ENCODE data around the gene FGGY. TPM values are rescaled to one million over a fixed set of nuclear protein-coding genes. Genes with fewer than 3 reads are reported as not detected.

FGGY gene
- total and polyA plus RNA-seq, 2 donors (not counting 3 experiments of a cell fraction or from before 2014, with no cell fraction given), result 5.6 to 6.4 TPM

GRCh38 chr1:59684698-59685097, 387.8 kb downstream of the FGGY start:
- ChIA-PET CTCF (interaction anchor here (1.0 kb wide), 1 partner anchor 14 kb away, joined by 4 read pairs; no protein-coding TSS in a partner anchor), POLR2A (no interaction called here)
- Histone ChIP-seq H3K27ac (ENCODE audit: insufficient read depth, low read depth, low read length) (no peak overlapping the region), H3K79me2 (ENCODE audit: control insufficient read depth, insufficient read depth, low read length) (no peaks in the 10 kb centered on the region), H3K4me2 (ENCODE audit: insufficient read depth, low read length) (no peak overlapping the region), H2AFZ (ENCODE audit: low read depth, low read length) (no peak overlapping the region), H4K20me1 (replicated peaks; ENCODE audit: control insufficient read depth, extremely low read depth, insufficient read depth, low read length) (no peaks in the 10 kb centered on the region), H3K4me3 (replicated peaks in 1 of 3; ENCODE audit: insufficient read depth in 1 of 3, low read depth in 1 of 3, low read length in 3 of 3) (no peak overlapping the region), H3K27me3 (ENCODE audit: control insufficient read depth in 2 of 2, insufficient read depth in 2 of 2, low read length in 2 of 2) (no peaks in the 10 kb centered on the region), H3K9ac (replicated peaks; ENCODE audit: extremely low read depth, insufficient read depth, low read length) (no peak overlapping the region), H3K4me1 (ENCODE audit: control insufficient read depth, extremely low read depth, insufficient read depth, low read length) (no peaks in the 10 kb centered on the region), H3K36me3 (ENCODE audit: control insufficient read depth in 2 of 2, extremely low read depth in 1 of 2, insufficient read depth in 2 of 2, low read length in 2 of 2) (no peaks in the 10 kb centered on the region), H3K9me3 (replicated peaks; ENCODE audit: control insufficient read depth, insufficient read depth, low read length) (no peaks in the 10 kb centered on the region), H3K9me1 (replicated peaks; ENCODE audit: control insufficient read depth, extremely low read depth, insufficient read depth, low read length) (no peaks in the 10 kb centered on the region)
- intact Hi-C loops (cut with micrococcal nuclease), result no loop called here
- no peak for DNase-seq (ENCODE audit: low read depth, low spot score)
- TF ChIP-seq, protein P1, sequence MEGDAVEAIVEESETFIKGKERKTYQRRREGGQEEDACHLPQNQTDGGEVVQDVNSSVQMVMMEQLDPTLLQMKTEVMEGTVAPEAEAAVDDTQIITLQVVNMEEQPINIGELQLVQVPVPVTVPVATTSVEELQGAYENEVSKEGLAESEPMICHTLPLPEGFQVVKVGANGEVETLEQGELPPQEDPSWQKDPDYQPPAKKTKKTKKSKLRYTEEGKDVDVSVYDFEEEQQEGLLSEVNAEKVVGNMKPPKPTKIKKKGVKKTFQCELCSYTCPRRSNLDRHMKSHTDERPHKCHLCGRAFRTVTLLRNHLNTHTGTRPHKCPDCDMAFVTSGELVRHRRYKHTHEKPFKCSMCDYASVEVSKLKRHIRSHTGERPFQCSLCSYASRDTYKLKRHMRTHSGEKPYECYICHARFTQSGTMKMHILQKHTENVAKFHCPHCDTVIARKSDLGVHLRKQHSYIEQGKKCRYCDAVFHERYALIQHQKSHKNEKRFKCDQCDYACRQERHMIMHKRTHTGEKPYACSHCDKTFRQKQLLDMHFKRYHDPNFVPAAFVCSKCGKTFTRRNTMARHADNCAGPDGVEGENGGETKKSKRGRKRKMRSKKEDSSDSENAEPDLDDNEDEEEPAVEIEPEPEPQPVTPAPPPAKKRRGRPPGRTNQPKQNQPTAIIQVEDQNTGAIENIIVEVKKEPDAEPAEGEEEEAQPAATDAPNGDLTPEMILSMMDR (IDR thresholded peaks at IDR 0.05; ENCODE audit: extremely low read depth in 1 of 2, insufficient read depth in 1 of 2, low read depth in 1 of 2, low read length in 2 of 2), result no peak
- TF ChIP-seq GATA2 (IDR thresholded peaks at IDR 0.05; ENCODE audit: insufficient read depth, insufficient read length, low read depth, low read length) (no peak), POLR2A (IDR thresholded peaks at IDR 0.05; ENCODE audit: low read depth, low read length) (no peak), MYC (IDR thresholded peaks at IDR 0.05; ENCODE audit: low read depth, low read length) (no peak), FOS (IDR thresholded peaks at IDR 0.05; ENCODE audit: borderline replicate concordance, insufficient read depth, low read length) (no peak), EZH2 (IDR thresholded peaks at IDR 0.05; ENCODE audit: borderline replicate concordance, low read depth, low read length, severe bottlenecking) (no peak), JUN (IDR thresholded peaks at IDR 0.05; ENCODE audit: borderline replicate concordance, insufficient read depth, insufficient read length, low read depth) (no peak), POLR2AphosphoS5 (IDR thresholded peaks at IDR 0.05; ENCODE audit: insufficient read depth, low read depth, low read length) (no peak)
- TF ChIP-seq, protein P2, sequence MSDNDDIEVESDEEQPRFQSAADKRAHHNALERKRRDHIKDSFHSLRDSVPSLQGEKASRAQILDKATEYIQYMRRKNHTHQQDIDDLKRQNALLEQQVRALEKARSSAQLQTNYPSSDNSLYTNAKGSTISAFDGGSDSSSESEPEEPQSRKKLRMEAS (IDR thresholded peaks at IDR 0.05; ENCODE audit: insufficient read depth, insufficient read length), result no peak
- FAIRE-seq, result no peak
- dilution Hi-C loops (cut with MboI; ENCODE audit: extremely low pct_ligation_motif_present, low sequenced_read_pairs), result no loop called here
- no TSS peak for BruUV-seq (replicated peaks)

Measured in endothelial cell of umbilical vein (primary cell).